ENCODE measurements around the gene ARHGEF16.

DNA sequence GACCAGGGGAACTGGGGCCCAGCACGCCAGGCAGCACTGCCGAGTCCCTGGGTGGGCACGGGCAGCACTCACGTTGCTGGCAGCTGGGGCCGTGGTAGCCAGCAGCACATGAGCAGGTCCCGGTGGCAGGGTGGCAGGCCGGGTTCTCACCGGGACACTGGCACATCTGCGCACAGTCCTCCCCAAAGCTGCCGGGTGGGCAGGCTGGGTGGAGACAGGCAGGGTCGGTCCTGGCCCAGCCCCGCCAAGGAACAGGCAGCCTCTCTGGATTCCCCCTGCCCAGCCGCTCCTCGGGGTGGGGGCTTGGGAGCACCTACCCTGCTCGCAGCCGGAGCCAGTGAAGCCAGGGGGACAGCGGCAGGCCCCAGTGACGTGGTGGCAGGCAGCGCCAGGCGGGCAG, 42.5 kb downstream of the ARHGEF16 start:
- TF ChIP-seq EZH2 (IDR thresholded peaks at IDR 0.05; ENCODE audit: insufficient read depth, poor library complexity, severe bottlenecking) = no peak
- TF ChIP-seq EZH2phosphoT487 (IDR thresholded peaks at IDR 0.05; ENCODE audit: insufficient read depth, low read depth) = no peak

Measured in GM23248 (cell line).